ENCODE data around the gene NLGN3. TPM values are rescaled to one million over a fixed set of nuclear protein-coding genes. Genes with fewer than 3 reads are reported as not detected.

The NLGN3 gene
- polyA plus RNA-seq, 3 donors = 0.05 to 0.80 TPM; not detected in 1

DNA sequence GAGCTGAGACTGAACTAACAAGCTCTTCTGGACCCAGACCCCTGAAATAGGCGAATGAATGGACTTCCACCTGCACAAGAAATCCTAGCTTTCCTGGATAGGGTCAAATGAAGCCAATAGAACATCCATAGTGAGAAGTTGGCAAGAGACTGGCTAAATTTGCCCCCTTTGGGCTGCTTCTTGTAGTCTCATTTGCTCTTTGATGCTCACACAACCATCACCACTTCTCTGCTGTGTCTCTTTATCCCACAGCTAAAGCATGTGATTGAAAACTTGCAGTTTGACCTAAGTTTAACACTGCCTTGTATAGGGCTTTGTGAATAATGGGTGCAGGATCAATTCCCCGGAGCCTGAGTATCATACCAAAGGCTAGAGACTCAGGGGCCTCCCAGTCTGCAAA is 38.2 kb downstream of the NLGN3 start:
- intact Hi-C loops (cut with micrococcal nuclease) = loop anchor here (5.0 to 10.0 kb wide), 3 partner anchors 66 to 1048 kb away; partner anchors contain the start of genes FOXO4 (in 1 of the 2), IGBP1 (in 1 of the 2) and MED12 (in 1 of the 2)
- H3K9ac ChIP-seq (ENCODE audit: insufficient read depth, low read length, poor library complexity, severe bottlenecking) = peak overlapping the region; percentile 80

GRCh38 chrX:71183341-71183740 is 38.7 kb downstream of the NLGN3 start:
- no peak overlapping the region for H3K4me3 ChIP-seq (replicated peaks in 1 of 3; ENCODE audit: low read depth in 2 of 3, low read length in 3 of 3)
- intact Hi-C loops (cut with micrococcal nuclease) = loop anchor here (5.0 to 10.0 kb wide), 3 partner anchors 66 to 1049 kb away; partner anchors contain the start of genes FOXO4 (in 1 of the 2), IGBP1 (in 1 of the 2) and MED12 (in 1 of the 2)
- H3K36me3 Mint-ChIP-seq = peaks cover 6 to 18% of the 10 kb centered on the region in 2 donors
- peaks cover 0 to 3% (median 0%) of the 10 kb centered on the region in 7 donors for H3K9me3 Mint-ChIP-seq
- H3K27ac Mint-ChIP-seq = peak overlapping the region in 3 of 7 donors; percentile 15 to 46 (median 35)
- peaks cover 5 to 20% of the 10 kb centered on the region in 2 donors for H3K36me3 ChIP-seq (replicated peaks in 1 of 2; ENCODE audit: control insufficient read depth in 1 of 2, insufficient read depth in 2 of 2, low read length in 2 of 2)
- H3K27ac ChIP-seq (ENCODE audit: low read depth in 1 of 2, low read length in 2 of 2) = no peak overlapping the region
- peaks cover 0 to 7% (median 2%) of the 10 kb centered on the region in 3 donors for H3K27me3 Mint-ChIP-seq (ENCODE audit: low read depth in 3 of 3)
- no peak overlapping the region for H3K4me3 Mint-ChIP-seq
- peaks cover 5% of the 10 kb centered on the region for H3K79me2 ChIP-seq (ENCODE audit: insufficient read depth, low read length)
- H3K4me2 ChIP-seq (replicated peaks; ENCODE audit: extremely low read depth, low read length, poor library complexity, severe bottlenecking) = no peak overlapping the region
- no CpG with 5 or more reads among the region's 6 CpGs for WGBS (ENCODE audit: insufficient coverage)
- TF ChIP-seq, protein P1, sequence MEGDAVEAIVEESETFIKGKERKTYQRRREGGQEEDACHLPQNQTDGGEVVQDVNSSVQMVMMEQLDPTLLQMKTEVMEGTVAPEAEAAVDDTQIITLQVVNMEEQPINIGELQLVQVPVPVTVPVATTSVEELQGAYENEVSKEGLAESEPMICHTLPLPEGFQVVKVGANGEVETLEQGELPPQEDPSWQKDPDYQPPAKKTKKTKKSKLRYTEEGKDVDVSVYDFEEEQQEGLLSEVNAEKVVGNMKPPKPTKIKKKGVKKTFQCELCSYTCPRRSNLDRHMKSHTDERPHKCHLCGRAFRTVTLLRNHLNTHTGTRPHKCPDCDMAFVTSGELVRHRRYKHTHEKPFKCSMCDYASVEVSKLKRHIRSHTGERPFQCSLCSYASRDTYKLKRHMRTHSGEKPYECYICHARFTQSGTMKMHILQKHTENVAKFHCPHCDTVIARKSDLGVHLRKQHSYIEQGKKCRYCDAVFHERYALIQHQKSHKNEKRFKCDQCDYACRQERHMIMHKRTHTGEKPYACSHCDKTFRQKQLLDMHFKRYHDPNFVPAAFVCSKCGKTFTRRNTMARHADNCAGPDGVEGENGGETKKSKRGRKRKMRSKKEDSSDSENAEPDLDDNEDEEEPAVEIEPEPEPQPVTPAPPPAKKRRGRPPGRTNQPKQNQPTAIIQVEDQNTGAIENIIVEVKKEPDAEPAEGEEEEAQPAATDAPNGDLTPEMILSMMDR (IDR thresholded peaks at IDR 0.05) = no peak
- no peak for DNase-seq
- no peaks in the 10 kb centered on the region for H4K20me1 ChIP-seq (ENCODE audit: insufficient read depth, low read length)
- H3K4me1 ChIP-seq (ENCODE audit: control insufficient read depth in 1 of 2, insufficient read depth in 2 of 2, low read length in 2 of 2) = peaks cover 6 to 11% of the 10 kb centered on the region in 2 donors
- H3K9ac ChIP-seq (ENCODE audit: insufficient read depth, low read length, poor library complexity, severe bottlenecking) = no peak overlapping the region
- no peaks in the 10 kb centered on the region for H3K27me3 ChIP-seq (ENCODE audit: control insufficient read depth in 2 of 2, insufficient read depth in 2 of 2, low read length in 2 of 2)
- peaks cover 9% of the 10 kb centered on the region for H3K4me1 Mint-ChIP-seq
- H3K9me3 ChIP-seq (replicated peaks in 1 of 2; ENCODE audit: control insufficient read depth in 1 of 2, insufficient read depth in 1 of 2, low read length in 2 of 2) = no peaks in the 10 kb centered on the region
- H2AFZ ChIP-seq (ENCODE audit: insufficient read depth, low read depth, low read length, poor library complexity, severe bottlenecking) = no peak overlapping the region

More for the DNA sequence above, 38.2 kb downstream of the NLGN3 start:
- Mint-ChIP-seq H3K9me3 (peaks cover 0 to 3% (median 0%) of the 10 kb centered on the region in 7 donors), H3K4me3 (peak overlapping the region; percentile 79 to 87), H3K36me3 (peaks cover 9 to 21% of the 10 kb centered on the region in 2 donors), H3K27ac (peak overlapping the region; percentile 94 to 99 (median 98)), H3K27me3 (ENCODE audit: low read depth in 3 of 3) (peaks cover 0 to 9% (median 2%) of the 10 kb centered on the region in 3 donors), H3K4me1 (peaks cover 9% of the 10 kb centered on the region)
- Histone ChIP-seq H3K79me2 (ENCODE audit: insufficient read depth, low read length) (peaks cover under 1% of the 10 kb centered on the region), H2AFZ (ENCODE audit: insufficient read depth, low read depth, low read length, poor library complexity, severe bottlenecking) (peak overlapping the region; percentile 73), H3K27me3 (ENCODE audit: control insufficient read depth in 2 of 2, insufficient read depth in 2 of 2, low read length in 2 of 2) (no peaks in the 10 kb centered on the region), H3K9me3 (replicated peaks in 1 of 2; ENCODE audit: control insufficient read depth in 1 of 2, insufficient read depth in 1 of 2, low read length in 2 of 2) (no peaks in the 10 kb centered on the region), H3K36me3 (replicated peaks in 1 of 2; ENCODE audit: control insufficient read depth in 1 of 2, insufficient read depth in 2 of 2, low read length in 2 of 2) (peaks cover 5 to 20% of the 10 kb centered on the region in 2 donors), H3K4me2 (replicated peaks; ENCODE audit: extremely low read depth, low read length, poor library complexity, severe bottlenecking) (peak overlapping the region; percentile 72), H3K4me3 (replicated peaks in 1 of 3; ENCODE audit: low read depth in 2 of 3, low read length in 3 of 3) (peak overlapping the region; percentile 67 to 81 (median 75)), H3K4me1 (ENCODE audit: control insufficient read depth in 1 of 2, insufficient read depth in 2 of 2, low read length in 2 of 2) (peaks cover 6 to 11% of the 10 kb centered on the region in 2 donors), H4K20me1 (ENCODE audit: insufficient read depth, low read length) (no peaks in the 10 kb centered on the region), H3K27ac (ENCODE audit: low read depth in 1 of 2, low read length in 2 of 2) (peak overlapping the region; percentile 89 to 94)
- DNase-seq = no peak
- no CpG with 5 or more reads among the region's 2 CpGs for WGBS (ENCODE audit: insufficient coverage)
- TF ChIP-seq, protein P1 (IDR thresholded peaks at IDR 0.05) = no peak
